ENCODE data around the gene ARHGAP24.

DNA sequence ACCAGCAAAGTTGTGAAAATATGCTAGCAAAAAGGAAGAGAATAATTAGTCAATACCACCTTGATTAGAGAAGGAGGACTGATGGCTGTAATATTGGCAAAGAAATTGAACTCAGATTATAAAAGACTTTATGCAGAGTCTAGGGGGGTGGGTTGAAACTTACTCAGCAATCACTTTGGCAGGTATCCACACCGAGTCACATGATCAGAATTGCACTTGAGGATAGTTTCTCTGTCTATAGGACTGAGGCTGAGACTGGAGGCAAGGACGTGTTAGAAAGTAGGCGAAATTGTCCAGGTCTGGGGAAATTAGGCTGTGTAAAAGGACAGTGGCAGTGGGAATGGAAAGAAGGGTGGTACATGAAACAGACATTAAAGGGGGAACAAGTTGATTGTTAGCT lies 284.4 kb downstream of the ARHGAP24 start:
- TF ChIP-seq, protein P1, sequence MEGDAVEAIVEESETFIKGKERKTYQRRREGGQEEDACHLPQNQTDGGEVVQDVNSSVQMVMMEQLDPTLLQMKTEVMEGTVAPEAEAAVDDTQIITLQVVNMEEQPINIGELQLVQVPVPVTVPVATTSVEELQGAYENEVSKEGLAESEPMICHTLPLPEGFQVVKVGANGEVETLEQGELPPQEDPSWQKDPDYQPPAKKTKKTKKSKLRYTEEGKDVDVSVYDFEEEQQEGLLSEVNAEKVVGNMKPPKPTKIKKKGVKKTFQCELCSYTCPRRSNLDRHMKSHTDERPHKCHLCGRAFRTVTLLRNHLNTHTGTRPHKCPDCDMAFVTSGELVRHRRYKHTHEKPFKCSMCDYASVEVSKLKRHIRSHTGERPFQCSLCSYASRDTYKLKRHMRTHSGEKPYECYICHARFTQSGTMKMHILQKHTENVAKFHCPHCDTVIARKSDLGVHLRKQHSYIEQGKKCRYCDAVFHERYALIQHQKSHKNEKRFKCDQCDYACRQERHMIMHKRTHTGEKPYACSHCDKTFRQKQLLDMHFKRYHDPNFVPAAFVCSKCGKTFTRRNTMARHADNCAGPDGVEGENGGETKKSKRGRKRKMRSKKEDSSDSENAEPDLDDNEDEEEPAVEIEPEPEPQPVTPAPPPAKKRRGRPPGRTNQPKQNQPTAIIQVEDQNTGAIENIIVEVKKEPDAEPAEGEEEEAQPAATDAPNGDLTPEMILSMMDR (IDR thresholded peaks at IDR 0.05; ENCODE audit: poor library complexity): no peak
- no peak for TF ChIP-seq EZH2phosphoT487 (IDR thresholded peaks at IDR 0.05; ENCODE audit: low read depth, severe bottlenecking, unreplicated experiment)
